Amniotic stem cell (primary cell): ENCODE measurements around the gene MRGPRD.

Experiments
- DNase-seq: peaks from one replicate; lab custom pipeline; 2025; lab: John Stamatoyannopoulos, UW

Gene MRGPRD

GRCh38 chr11:68980776-68981065 is at the start of gene MRGPRD:
Gene MRGPRD (minus strand): TSS chr11:68980986. CDS start chr11:68980986, 0 bp downstream.
- DNase-seq, result no peak

GRCh38 chr11:69030301-69030700 is 49.5 kb upstream of the MRGPRD start:
- no peak for DNase-seq

GRCh38 chr11:69027704-69028372 is 47.1 kb upstream of the MRGPRD start:
- DNase-seq, result no peak

GRCh38 chr11:69024509-69024908 is 43.7 kb upstream of the MRGPRD start:
- DNase-seq, result no peak

GRCh38 chr11:69022260-69022659 is 41.5 kb upstream of the MRGPRD start:
- no peak for DNase-seq

GRCh38 chr11:69018924-69019323 is 38.1 kb upstream of the MRGPRD start:
- DNase-seq, result no peak

GRCh38 chr11:69017951-69018350 is 37.2 kb upstream of the MRGPRD start:
- no peak for DNase-seq

GRCh38 chr11:69014898-69015549 is 34.2 kb upstream of the MRGPRD start:
- DNase-seq, result no peak

GRCh38 chr11:69014084-69014851 is 33.5 kb upstream of the MRGPRD start:
- DNase-seq, result no peak

- DNase-seq, result peak; percentile 48
Measured at GRCh38 chr11:69013009-69013951, 32.5 kb upstream of the MRGPRD start, which contains the start of gene MRGPRF. Gene MRGPRF (minus strand): TSS chr11:69013246. CDS start chr11:69009901, 3,345 bp downstream.

GRCh38 chr11:69012092-69013008 is 31.6 kb upstream of the MRGPRD start:
- peak; percentile 4 for DNase-seq

GRCh38 chr11:69011624-69012091 is 30.9 kb upstream of the MRGPRD start:
- DNase-seq, result no peak

- DNase-seq, result peak; percentile 87
Measured at GRCh38 chr11:69010964-69011623, 30.3 kb upstream of the MRGPRD start.

- DNase-seq, result no peak
Measured at GRCh38 chr11:69010361-69010891, 29.6 kb upstream of the MRGPRD start.

GRCh38 chr11:69009441-69010211 is 28.8 kb upstream of the MRGPRD start:
- DNase-seq, result no peak

- peak; percentile 98 for DNase-seq
Measured at GRCh38 chr11:69008737-69009440, 28.1 kb upstream of the MRGPRD start.

GRCh38 chr11:69007975-69008381 is 27.2 kb upstream of the MRGPRD start:
- no peak for DNase-seq

- no peak for DNase-seq
Measured at GRCh38 chr11:69006816-69007215, 26.0 kb upstream of the MRGPRD start.
